ACC112 (cell line): ENCODE measurements around the gene CA9.

Experiments
- H2AFZ ChIP-seq: fragments of 200-600 bp; sonication (generic); one replicate; pipeline ENCODE4 v1.6.0; 2017; ENCODE audit warnings: antibody characterized with exemption, low read length; ENCODE audit not compliant: unreplicated experiment
- H3K27ac ChIP-seq: fragments of 200-600 bp; sonication (generic); 2 replicates; pipeline ENCODE4 v1.5.1; 2014; ENCODE audit warnings: low read depth, mild to moderate bottlenecking, antibody characterized with exemption, low read length, moderate library complexity
- H3K27me3 ChIP-seq: fragments of 200-600 bp; sonication (generic); 2 replicates; pipeline ENCODE4 v1.6.1; 2014; ENCODE audit warnings: mild to moderate bottlenecking, antibody characterized with exemption, low read length, moderate library complexity, mixed read lengths; ENCODE audit not compliant: insufficient read depth
- H3K36me3 ChIP-seq: fragments of 200-600 bp; sonication (generic); 2 replicates; pipeline ENCODE4 v1.6.1; 2016; ENCODE audit warnings: mild to moderate bottlenecking, antibody characterized with exemption, low read length, moderate library complexity, mixed read lengths; ENCODE audit not compliant: insufficient read depth
- H3K4me1 ChIP-seq: fragments of 200-600 bp; sonication (generic); one replicate; pipeline ENCODE4 v1.6.1; 2016; ENCODE audit warnings: low read length, mixed read lengths; ENCODE audit not compliant: insufficient read depth, unreplicated experiment, control insufficient read depth
- H3K4me3 ChIP-seq: fragments of 200-600 bp; sonication (generic); 2 replicates; pipeline ENCODE4 v1.5.1; 2014; ENCODE audit warnings: mild to moderate bottlenecking, low read depth, low read length
- H3K79me2 ChIP-seq: fragments of 200-600 bp; sonication (generic); one replicate; pipeline ENCODE4 v1.6.0; 2016; ENCODE audit warnings: low read length; ENCODE audit not compliant: control insufficient read depth, unreplicated experiment, insufficient read depth

CA9 gene

DNA sequence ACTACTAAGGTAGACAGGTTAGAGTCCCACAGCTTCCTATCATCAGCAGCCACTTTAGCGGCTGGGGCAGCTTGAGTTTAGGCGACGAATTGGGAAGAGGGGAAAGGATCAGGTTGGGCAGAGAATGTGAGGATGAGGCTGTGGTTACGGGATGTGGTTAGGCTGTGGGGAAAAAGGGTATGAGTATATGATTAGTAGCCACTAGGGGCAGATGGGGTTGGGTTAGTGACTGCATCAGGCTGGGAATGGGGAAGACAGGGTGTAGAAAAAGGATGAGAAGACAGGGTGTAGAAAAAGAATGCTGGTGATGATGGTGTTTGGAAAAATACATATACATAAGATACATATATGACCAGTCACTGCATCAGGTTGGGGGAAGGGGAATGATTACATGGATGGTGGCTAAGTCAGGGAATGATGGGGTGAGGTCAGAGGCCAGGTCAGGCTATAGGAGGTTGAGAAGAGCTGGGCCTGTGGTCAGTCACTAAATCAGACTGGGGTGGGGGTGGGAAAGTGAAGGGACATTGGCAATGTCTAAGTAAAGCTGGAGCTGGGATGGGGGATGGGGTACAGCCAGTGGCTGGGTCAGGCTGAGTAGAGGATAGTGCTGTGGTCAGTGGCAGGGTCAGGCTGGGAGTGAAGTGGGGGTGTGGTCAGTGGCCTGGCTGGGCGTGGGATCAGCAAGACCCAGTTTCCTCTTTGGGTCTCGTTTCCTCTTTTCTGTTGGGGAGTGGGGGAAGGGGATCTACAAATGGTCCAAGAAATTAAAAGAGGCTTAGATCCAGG is 56.2 kb downstream of the CA9 start:
- Histone ChIP-seq H3K79me2 (peaks cover 90% of the 10 kb centered on the region), H3K36me3 (peaks cover 9% of the 10 kb centered on the region), H2AFZ (no peak overlapping the region), H3K4me3 (peak overlapping the region; percentile 86), H3K27me3 (no peaks in the 10 kb centered on the region), H3K4me1 (peaks cover 54% of the 10 kb centered on the region), H3K27ac (peak overlapping the region; percentile 87)

DNA sequence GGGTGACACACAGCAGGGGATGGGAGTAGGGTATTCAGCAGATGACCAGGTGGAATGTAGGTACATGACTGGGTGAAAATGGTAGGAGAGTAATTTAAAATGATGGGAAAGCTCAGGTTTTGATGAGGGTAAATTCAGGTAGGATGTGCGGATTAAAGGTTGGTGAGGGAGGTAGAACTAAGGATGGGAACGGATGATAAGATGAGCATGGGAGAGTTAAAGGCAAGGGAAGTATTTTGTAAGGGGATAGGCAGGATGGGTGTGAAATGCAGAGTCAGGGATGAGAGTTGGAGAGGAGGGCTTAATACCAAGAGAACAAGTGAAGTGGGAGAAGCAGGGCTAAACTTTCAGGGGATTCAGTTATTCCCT is 56.7 kb downstream of the CA9 start:
- Histone ChIP-seq H3K4me3 (peak overlapping the region; percentile 86), H3K4me1 (peaks cover 54% of the 10 kb centered on the region), H3K36me3 (peaks cover 8% of the 10 kb centered on the region; the same call in 1 of the 2 replicates)

More for the DNA sequence above, 56.7 kb downstream of the CA9 start:
- Histone ChIP-seq H3K27ac (peak overlapping the region; percentile 87), H3K79me2 (peaks cover 89% of the 10 kb centered on the region), H2AFZ (no peak overlapping the region), H3K27me3 (no peaks in the 10 kb centered on the region)
